Natural killer cell (primary cell): Measurements from ENCODE around the gene GRK6. TPM values are rescaled to one million over a fixed set of nuclear protein-coding genes. Genes with fewer than 3 reads are reported as not detected.

Source experiments
- ATAC-seq, 3 donors: fragments of 150-1000 bp in 2 of 3; fragments of 200-7000 bp in 1 of 3; cut with Tn5 transposase; 1 replicate in 1 of 3; 2 replicates in 2 of 3; pipeline ENCODE4 v1.10.0; 2021; ENCODE audit warnings: mild to moderate bottlenecking in 2 of 3, moderate library complexity in 2 of 3
- DNase-seq, 2 donors: peaks; one replicate each; pipeline versions ENCODE4 v3.0.0 to v3.0.0-alpha.2; 2013 to 2021; ENCODE audit warnings: mixed read lengths in 1 of 2
- H3K27ac ChIP-seq: one replicate; pipeline ENCODE4 v1.5.1; 2013; ENCODE audit warnings: mild to moderate bottlenecking, low read length
- H3K27me3 ChIP-seq: one replicate; pipeline ENCODE4 v1.6.1; 2013; ENCODE audit warnings: low read length; ENCODE audit not compliant: control insufficient read depth, insufficient read depth
- H3K36me3 ChIP-seq: one replicate; pipeline ENCODE4 v1.6.1; 2013; ENCODE audit warnings: low read length; ENCODE audit not compliant: control insufficient read depth, insufficient read depth
- H3K4me1 ChIP-seq: one replicate; pipeline ENCODE4 v1.6.1; 2013; ENCODE audit warnings: low read length; ENCODE audit not compliant: control insufficient read depth, insufficient read depth
- H3K4me3 ChIP-seq: one replicate; pipeline ENCODE4 v1.5.1; 2013; ENCODE audit warnings: low read length
- H3K9me3 ChIP-seq: one replicate; pipeline ENCODE4 v1.6.1; 2013; ENCODE audit warnings: low read length; ENCODE audit not compliant: control insufficient read depth, insufficient read depth
- H3K27ac Mint-ChIP-seq, 2 donors: one replicate each; pipeline ENCODE4 v1.8.0; 2022; ENCODE audit warnings: mild to moderate bottlenecking in 2 of 2, mixed read lengths in 2 of 2, moderate library complexity in 1 of 2
- H3K27me3 Mint-ChIP-seq, 2 donors: one replicate each; pipeline ENCODE4 v1.8.0; 2022; ENCODE audit warnings: low read depth in 2 of 2, mixed read lengths in 2 of 2
- H3K36me3 Mint-ChIP-seq: one replicate; pipeline ENCODE4 v1.8.0; 2022; ENCODE audit warnings: mixed read lengths
- H3K4me1 Mint-ChIP-seq, 2 donors: one replicate each; pipeline ENCODE4 v1.8.0; 2022; ENCODE audit warnings: mixed read lengths in 2 of 2
- H3K4me3 Mint-ChIP-seq: one replicate; pipeline ENCODE4 v1.8.0; 2022; ENCODE audit warnings: mild to moderate bottlenecking, moderate library complexity, mixed read lengths
- H3K9me3 Mint-ChIP-seq, 2 donors: one replicate each; pipeline ENCODE4 v1.8.0; 2022; ENCODE audit warnings: mixed read lengths in 2 of 2
- WGBS: methylation state at CpG from one replicate; pipeline ENCODE4 v1.1.7; 2013; ENCODE audit warnings: missing lambda C conversion rate; ENCODE audit not compliant: insufficient coverage; 5-methylcytosine and 5-hydroxymethylcytosine counted together
- intact Hi-C: fragments of 100-400 bp; cut with micrococcal nuclease; formaldehyde crosslinking; loops from one replicate; pipeline ENCODE4 v1.14.2; 2022
- total RNA-seq, 4 donors: library from RNA; stranded (reverse); fragments of 120-200 nt in 1 of 4; gene quantifications; one replicate each; pipeline versions ENCODE4 v1.2.3 to v1.2.4, GENCODE V29; 2013 to 2022
- TF ChIP-seq, protein P1 (sequence below): fragments of 200-600 bp; IDR thresholded peaks from one replicate; pipeline ENCODE4 v1.8.0; 2022; ENCODE audit warnings: antibody characterized with exemption

GRK6 gene
- total RNA-seq, 3 donors from 2014 or later (not counting 1 experiment from before 2014, with no cell fraction given), result 173 to 221 (median 190) TPM

DNA sequence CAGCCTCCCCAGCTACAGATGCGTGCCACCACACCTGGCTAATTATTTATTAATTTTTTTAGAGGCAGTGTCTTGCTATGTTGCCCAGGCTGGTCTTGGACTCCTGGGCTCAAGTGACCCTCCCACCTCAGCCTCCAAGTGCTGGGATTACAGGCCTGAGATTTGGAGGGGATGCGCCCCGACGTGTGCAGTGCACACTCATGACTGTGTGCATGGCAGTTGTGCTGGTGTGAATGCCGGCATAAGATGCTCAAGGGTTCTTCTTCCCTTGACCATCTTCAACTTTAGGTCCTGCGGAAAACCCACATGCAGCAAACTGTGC lies 45.7 kb upstream of the GRK6 start:
- Mint-ChIP-seq H3K4me3 (no peak overlapping the region), H3K9me3 (no peaks in the 10 kb centered on the region), H3K27ac (no peak overlapping the region), H3K27me3 (peaks cover 4 to 5% of the 10 kb centered on the region in 2 donors), H3K4me1 (peaks cover 7 to 19% of the 10 kb centered on the region in 2 donors), H3K36me3 (no peaks in the 10 kb centered on the region)
- Histone ChIP-seq H3K36me3 (no peaks in the 10 kb centered on the region), H3K27me3 (no peaks in the 10 kb centered on the region), H3K4me1 (peaks cover 18% of the 10 kb centered on the region), H3K9me3 (no peaks in the 10 kb centered on the region), H3K27ac (no peak overlapping the region), H3K4me3 (no peak overlapping the region)
- DNase-seq (no peak), ATAC-seq (no peak)
- intact Hi-C loops, result no loop called here
- 98% methylated on average over 6 of the region's 6 CpGs for WGBS
- TF ChIP-seq, protein P1, sequence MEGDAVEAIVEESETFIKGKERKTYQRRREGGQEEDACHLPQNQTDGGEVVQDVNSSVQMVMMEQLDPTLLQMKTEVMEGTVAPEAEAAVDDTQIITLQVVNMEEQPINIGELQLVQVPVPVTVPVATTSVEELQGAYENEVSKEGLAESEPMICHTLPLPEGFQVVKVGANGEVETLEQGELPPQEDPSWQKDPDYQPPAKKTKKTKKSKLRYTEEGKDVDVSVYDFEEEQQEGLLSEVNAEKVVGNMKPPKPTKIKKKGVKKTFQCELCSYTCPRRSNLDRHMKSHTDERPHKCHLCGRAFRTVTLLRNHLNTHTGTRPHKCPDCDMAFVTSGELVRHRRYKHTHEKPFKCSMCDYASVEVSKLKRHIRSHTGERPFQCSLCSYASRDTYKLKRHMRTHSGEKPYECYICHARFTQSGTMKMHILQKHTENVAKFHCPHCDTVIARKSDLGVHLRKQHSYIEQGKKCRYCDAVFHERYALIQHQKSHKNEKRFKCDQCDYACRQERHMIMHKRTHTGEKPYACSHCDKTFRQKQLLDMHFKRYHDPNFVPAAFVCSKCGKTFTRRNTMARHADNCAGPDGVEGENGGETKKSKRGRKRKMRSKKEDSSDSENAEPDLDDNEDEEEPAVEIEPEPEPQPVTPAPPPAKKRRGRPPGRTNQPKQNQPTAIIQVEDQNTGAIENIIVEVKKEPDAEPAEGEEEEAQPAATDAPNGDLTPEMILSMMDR, result no peak

DNA sequence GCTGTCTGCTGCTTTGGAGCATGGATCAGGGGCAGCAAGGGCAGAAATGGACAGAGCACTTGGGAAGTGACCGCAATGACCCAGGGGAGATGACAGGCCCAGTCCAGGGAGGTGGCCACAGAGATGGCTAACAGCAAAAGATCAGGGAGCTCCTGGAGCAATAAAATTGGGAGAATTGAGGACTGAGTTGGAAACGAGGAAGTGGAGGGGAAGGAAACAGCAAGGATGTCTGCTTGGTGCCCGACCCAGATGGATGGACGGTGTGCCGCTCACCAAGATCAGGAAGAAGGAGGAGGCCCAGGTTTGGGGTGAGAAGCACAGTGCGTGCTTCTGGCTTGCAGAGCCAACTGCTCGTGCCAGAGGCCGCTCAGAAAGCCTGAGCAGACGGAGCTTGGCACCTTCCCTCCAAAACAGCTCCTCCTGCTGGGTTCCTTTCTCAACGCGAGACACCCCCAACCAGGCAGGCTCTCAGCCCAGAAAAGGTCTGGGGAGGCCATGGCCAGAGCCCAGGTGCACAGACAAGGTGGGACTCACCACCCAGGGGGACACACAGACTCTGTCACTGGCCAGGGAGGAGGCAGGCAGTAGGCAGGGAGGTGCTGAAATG lies 44.0 kb upstream of the GRK6 start:
- ATAC-seq (no peak), DNase-seq (peak in 1 of 2 donors; percentile 68)
- no peaks in the 10 kb centered on the region for H3K36me3 ChIP-seq
- TF ChIP-seq, protein P1, result no peak
- H3K4me1 ChIP-seq, result peaks cover 30% of the 10 kb centered on the region
- intact Hi-C loops, result no loop called here
- H3K27me3 ChIP-seq, result no peaks in the 10 kb centered on the region
- H3K9me3 ChIP-seq, result no peaks in the 10 kb centered on the region
- no peak overlapping the region for H3K27ac ChIP-seq
- H3K4me1 Mint-ChIP-seq, result peaks cover 7 to 19% of the 10 kb centered on the region in 2 donors
- H3K4me3 Mint-ChIP-seq, result no peak overlapping the region
- H3K36me3 Mint-ChIP-seq, result no peaks in the 10 kb centered on the region
- peaks cover 4 to 5% of the 10 kb centered on the region in 2 donors for H3K27me3 Mint-ChIP-seq
- H3K9me3 Mint-ChIP-seq, result no peaks in the 10 kb centered on the region
- 55% methylated on average over 11 of the region's 11 CpGs for WGBS
- no peak overlapping the region for H3K4me3 ChIP-seq
- H3K27ac Mint-ChIP-seq, result no peak overlapping the region

- no peak overlapping the region for H3K4me3 ChIP-seq
- Mint-ChIP-seq H3K36me3 (no peaks in the 10 kb centered on the region), H3K9me3 (no peaks in the 10 kb centered on the region), H3K27ac (no peak overlapping the region), H3K4me3 (no peak overlapping the region), H3K27me3 (peaks cover 4 to 5% of the 10 kb centered on the region in 2 donors), H3K4me1 (peaks cover 7 to 19% of the 10 kb centered on the region in 2 donors)
- TF ChIP-seq, protein P1, result no peak
- H3K36me3 ChIP-seq, result no peaks in the 10 kb centered on the region
- ATAC-seq, result no peak
- H3K27ac ChIP-seq, result no peak overlapping the region
- 90% methylated on average over 9 of the region's 9 CpGs for WGBS
- no peaks in the 10 kb centered on the region for H3K27me3 ChIP-seq
- peaks cover 36% of the 10 kb centered on the region for H3K4me1 ChIP-seq
- intact Hi-C loops, result no loop called here
- DNase-seq, result no peak
- no peaks in the 10 kb centered on the region for H3K9me3 ChIP-seq
Measured at GRCh38 chr5:177383181-177383580, 43.3 kb upstream of the GRK6 start.

- H3K36me3 Mint-ChIP-seq, result no peaks in the 10 kb centered on the region
- H3K4me3 Mint-ChIP-seq, result peak within 1 kb of the TSS; percentile 2
- 85% methylated on average over 4 of the region's 4 CpGs for WGBS
- no peak for DNase-seq
- H3K4me1 Mint-ChIP-seq, result peaks cover 15 to 29% of the 10 kb centered on the region in 2 donors
- intact Hi-C loops, result no loop called here
- H3K27me3 Mint-ChIP-seq, result peaks cover 4 to 5% of the 10 kb centered on the region in 2 donors
- H3K9me3 Mint-ChIP-seq, result no peaks in the 10 kb centered on the region
- Histone ChIP-seq H3K4me3 (no peak within 1 kb of the TSS), H3K27ac (no peak within 1 kb of the TSS), H3K4me1 (peaks cover 45% of the 10 kb centered on the region), H3K27me3 (no peaks in the 10 kb centered on the region), H3K9me3 (no peaks in the 10 kb centered on the region), H3K36me3 (no peaks in the 10 kb centered on the region)
- TF ChIP-seq, protein P1, result no peak
- peak within 1 kb of the TSS in 1 of 2 donors; percentile 68 for H3K27ac Mint-ChIP-seq
- no peak for ATAC-seq
Measured at GRCh38 chr5:177384134-177384533, 42.3 kb upstream of the GRK6 start, which contains the start of gene SLC34A1. Gene SLC34A1, plus strand, starts transcription at chr5:177384434. Its CDS starts 1,308 bp downstream, at chr5:177385742.
